ENCODE measurements around the gene AGPAT3. TPM values are rescaled to one million over a fixed set of nuclear protein-coding genes. Genes with fewer than 3 reads are reported as not detected.

The AGPAT3 gene
- total and polyA plus RNA-seq, 10 of the 15 experiments (the other 5 are each of a cell fraction or from before 2014, with no cell fraction given): 1.2 to 110 (median 30.8) TPM

- no peak for FAIRE-seq
- ChIA-PET POLR2A (interaction anchor here (0.6 to 1.8 kb wide), 6 partner anchors 19 to 103 kb away, joined by 3 to 7 read pairs (median 4); no protein-coding TSS in a partner anchor), RAD21 (ENCODE audit: unreplicated experiment) (interaction anchor here (0.6 to 2.3 kb wide), 7 partner anchors 19 to 111 kb away, joined by 3 to 12 read pairs (median 8); no protein-coding TSS in a partner anchor), SMC1A (ENCODE audit: uncharacterized antibody, unreplicated experiment) (interaction anchor here (0.9 to 2.1 kb wide), 13 partner anchors 15 to 107 kb away, joined by 3 to 9 read pairs (median 5); no protein-coding TSS in a partner anchor), CTCF (interaction anchor here (0.6 to 1.7 kb wide), 8 partner anchors 21 to 138 kb away, joined by 3 to 10 read pairs (median 5); no protein-coding TSS in a partner anchor)
- no peak overlapping the region for H2AFZ ChIP-seq (ENCODE audit: control insufficient read depth, low read depth, low read length)
- peaks cover 4% of the 10 kb centered on the region; the same call in 2 of the 3 replicates for H3K9me3 ChIP-seq (replicated peaks; ENCODE audit: control insufficient read depth, insufficient read depth, low read length)
- DNase-seq (ENCODE audit: low read depth, low spot score): peak; percentile 25
- intact Hi-C loops (cut with micrococcal nuclease; ENCODE audit: unreplicated experiment): loop anchor here (1.0 to 2.0 kb wide), 3 partner anchors 41 to 106 kb away; no protein-coding TSS in a partner anchor
- H3K9ac ChIP-seq (ENCODE audit: control insufficient read depth, insufficient read depth, low read length): peak overlapping the region; percentile 76
- peaks cover 87% of the 10 kb centered on the region for H3K79me2 ChIP-seq (ENCODE audit: control insufficient read depth, insufficient read depth, low read length)
- H3K27ac ChIP-seq (ENCODE audit: control insufficient read depth, insufficient read depth): peak overlapping the region; percentile 88
- no peaks in the 10 kb centered on the region for H3K27me3 ChIP-seq (replicated peaks in 1 of 2; ENCODE audit: control insufficient read depth in 2 of 2, insufficient read depth in 2 of 2, low read length in 1 of 2)
- peak overlapping the region; percentile 94 for H3K4me2 ChIP-seq (ENCODE audit: control insufficient read depth, insufficient read depth)
- H3K4me1 ChIP-seq (ENCODE audit: control insufficient read depth, insufficient read depth, low read length): peaks cover 29% of the 10 kb centered on the region
- in situ Hi-C loops (cut with MboI): no loop called here
- peaks cover 0 to 2% of the 10 kb centered on the region in 2 experiments; a peak in 2 of 4 replicates for H3K36me3 ChIP-seq (ENCODE audit: control insufficient read depth in 2 of 2, insufficient read depth in 2 of 2, low read length in 1 of 2)
- BruUV-seq (replicated peaks): no TSS peak
- WGBS (ENCODE audit: insufficient coverage, insufficient replicate concordance, low lambda C conversion rate, missing lambda C conversion rate): 58% methylated on average over 11 of the region's 12 CpGs
- H4K20me1 ChIP-seq (ENCODE audit: control insufficient read depth, insufficient read depth): no peaks in the 10 kb centered on the region
- peak overlapping the region; percentile 73 for H3K4me3 ChIP-seq
- peak; percentile 10; the same call in 1 of the 3 replicates for ATAC-seq
- TF ChIP-seq NBN (IDR thresholded peaks at IDR 0.05) (peak; percentile 69), E2F8 (IDR thresholded peaks at IDR 0.05; ENCODE audit: low read depth, partially characterized antibody) (no peak), CBX3 (IDR thresholded peaks at IDR 0.05; ENCODE audit: borderline replicate concordance, low read depth) (no peak), KLF5 (IDR thresholded peaks at IDR 0.05; ENCODE audit: partially characterized antibody) (no peak), EGR1 (IDR thresholded peaks at IDR 0.05; ENCODE audit: borderline replicate concordance in 1 of 2, low read depth in 2 of 2, low read length in 2 of 2) (peak in 1 of 2 experiments; percentile 86; a peak in 2 of 3 replicates), POLR2A (IDR thresholded peaks at IDR 0.05; ENCODE audit: low read depth, low read length) (no peak), NR2C1 (IDR thresholded peaks at IDR 0.05) (no peak), BCL11A (IDR thresholded peaks at IDR 0.05; ENCODE audit: low read depth, low read length) (0 out of 2 replicates have a peak, but pooled peaks have one; percentile 34), EED (IDR thresholded peaks at IDR 0.05; ENCODE audit: low read depth) (peak; percentile 34; the same call in 1 of the 2 replicates), MEF2A (IDR thresholded peaks at IDR 0.05; ENCODE audit: insufficient read depth, low read depth, low read length) (no peak), SMC3 (IDR thresholded peaks at IDR 0.05; ENCODE audit: borderline replicate concordance, low read length) (peak; percentile 31; the same call in 1 of the 2 replicates), RBBP5 (conservative IDR thresholded peaks at IDR 0.05) (no peak), SUZ12 (IDR thresholded peaks at IDR 0.05; ENCODE audit: unreplicated experiment) (no peak), FOXM1 (IDR thresholded peaks at IDR 0.05; ENCODE audit: low read depth, low read length) (no peak), FOS (IDR thresholded peaks at IDR 0.05; ENCODE audit: borderline replicate concordance, extremely low read depth, insufficient read length) (no peak), SMARCA5 (IDR thresholded peaks at IDR 0.05) (0 out of 2 replicates have a peak, but pooled peaks have one; percentile 50), ZBED1 (IDR thresholded peaks at IDR 0.05; ENCODE audit: borderline replicate concordance) (no peak), CTCF (IDR thresholded peaks at IDR 0.05 in 2 of 3, conservative IDR thresholded peaks at IDR 0.05 in 1 of 3; ENCODE audit: control insufficient read depth in 2 of 3, extremely low read depth in 1 of 3, insufficient read depth in 1 of 3, low read depth in 3 of 3, low read length in 3 of 3) (peak; percentile 35 to 47 (median 41); a peak in 4 of 6 replicates), ZZZ3 (IDR thresholded peaks at IDR 0.05; ENCODE audit: control insufficient read depth, insufficient read length, low read depth) (no peak)
Observed at GRCh38 chr21:43917515-43918384, 52.7 kb downstream of the AGPAT3 start.
